Measurements from ENCODE around the gene EIF5A.

Gene EIF5A

DNA sequence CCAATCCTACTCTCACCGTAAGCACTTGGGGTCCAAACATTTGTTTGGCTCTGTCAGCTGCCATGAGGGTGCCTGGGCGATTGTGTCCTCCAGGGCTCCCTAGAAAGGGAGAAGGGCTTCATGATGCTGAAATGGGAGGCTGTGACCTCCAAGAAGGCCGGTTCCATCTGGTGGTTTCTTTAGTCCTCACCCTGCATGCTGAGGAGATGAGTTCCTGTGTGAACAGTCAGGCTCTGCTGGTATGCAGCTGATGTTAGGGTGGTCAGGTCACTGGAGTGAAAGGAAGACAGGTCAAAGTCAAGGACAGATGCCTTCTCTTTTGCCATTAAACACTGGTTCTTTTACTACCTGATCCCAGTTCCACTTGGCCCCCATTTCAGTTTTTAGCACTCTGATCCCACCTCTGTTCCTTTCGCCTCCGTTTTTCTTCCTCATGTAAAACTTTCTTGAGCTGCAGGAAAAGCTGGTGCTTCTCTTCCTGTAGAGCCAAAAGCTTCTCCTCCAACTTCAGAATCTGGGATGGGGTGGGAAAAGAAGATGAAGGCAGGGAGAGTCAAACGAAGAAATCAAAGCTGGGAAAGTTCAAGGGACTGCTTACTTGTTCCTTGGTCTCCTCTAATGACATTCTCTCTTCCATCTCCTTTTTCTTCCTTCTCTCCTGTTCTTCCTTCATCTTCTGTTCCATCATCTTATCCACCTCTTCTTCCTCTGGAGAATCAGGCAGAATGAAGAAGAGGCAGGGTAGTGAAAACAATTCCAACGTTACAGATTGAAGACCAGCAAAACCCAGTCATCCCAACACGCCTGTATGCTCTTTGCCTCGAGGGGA is 6.7 kb downstream of the EIF5A start:
- peak; percentile 22 for DNase-seq

DNA sequence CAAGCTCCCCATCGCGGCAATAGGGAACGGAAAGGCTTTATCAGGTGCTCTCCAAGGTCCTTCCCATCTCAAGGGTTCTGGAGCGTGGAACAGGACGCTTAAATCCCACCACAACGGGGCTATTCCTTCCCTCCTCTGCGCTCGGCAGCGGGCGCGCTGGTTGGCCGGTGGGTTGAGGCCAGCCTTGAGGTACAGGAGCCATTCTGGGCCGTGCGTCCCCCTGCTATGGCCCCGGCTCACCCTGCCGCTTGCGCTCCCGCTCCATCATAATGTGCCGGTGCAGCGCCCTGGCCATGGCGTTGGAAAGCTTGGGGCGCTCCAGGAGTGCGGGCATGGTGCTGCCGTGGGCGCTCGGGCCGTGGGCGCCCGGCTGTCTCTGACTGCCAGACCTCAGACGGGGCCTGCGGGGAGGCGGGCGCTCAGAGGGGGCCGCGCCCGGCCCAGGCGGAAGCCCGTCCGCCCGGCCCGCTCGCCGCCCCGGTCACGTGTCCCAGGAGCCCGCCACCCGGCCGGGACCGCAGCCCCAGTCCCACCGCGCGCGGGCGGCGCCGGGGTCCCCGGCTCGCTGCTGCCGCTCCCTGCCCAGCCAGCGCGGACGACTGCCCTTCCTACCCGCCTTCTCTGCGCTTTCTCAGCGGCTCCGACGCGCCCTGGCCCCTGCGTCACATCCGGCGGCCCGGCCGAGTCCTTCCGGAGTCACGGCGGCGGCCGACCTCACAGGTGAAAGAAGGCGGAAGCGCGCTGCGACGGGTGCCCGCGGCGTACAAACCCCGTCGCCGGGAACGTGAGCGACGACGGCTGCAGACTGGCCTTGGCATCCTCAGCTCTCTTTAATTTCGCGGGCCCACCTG is 7.5 kb downstream of the EIF5A start, which contains the start of gene GPS2:
Gene GPS2, minus strand, starts transcription at position 642 of the 851 bp plus-strand sequence. Its CDS starts 308 bp downstream, at position 334.
- peak; percentile 83 for DNase-seq

DNA sequence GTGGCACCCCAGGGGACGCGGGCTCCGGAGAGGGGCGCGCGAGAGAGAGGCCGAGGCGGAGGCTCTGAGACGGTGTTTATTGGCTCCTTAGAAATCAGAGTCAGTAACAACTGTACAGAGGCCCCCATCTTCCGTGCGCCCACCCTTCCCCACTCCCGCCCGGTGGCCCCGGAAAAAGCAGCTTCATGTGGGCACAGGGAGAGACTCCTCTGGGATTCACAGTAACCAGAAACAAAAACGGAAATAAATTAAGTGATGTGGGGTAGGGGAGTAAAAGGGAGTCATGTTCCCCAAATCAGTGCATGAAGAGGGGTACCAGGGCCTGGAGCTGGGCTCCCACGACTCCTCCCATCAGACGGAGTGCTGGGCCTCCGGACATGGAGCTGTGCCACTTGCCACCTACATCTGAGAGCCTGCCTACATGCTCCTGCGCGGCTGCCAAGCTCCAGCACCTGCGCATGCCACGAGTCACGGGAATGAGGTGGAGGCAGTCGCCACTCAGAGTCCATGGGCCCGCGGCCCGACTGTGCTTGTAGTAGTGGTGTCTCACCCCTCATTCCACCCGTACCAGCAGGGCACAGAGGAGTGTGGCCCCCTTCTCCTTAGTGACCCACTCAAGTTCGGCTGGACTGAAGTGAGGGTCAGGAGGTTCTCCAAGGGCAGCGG is 8.3 kb downstream of the EIF5A start:
- no peak for DNase-seq

DNA sequence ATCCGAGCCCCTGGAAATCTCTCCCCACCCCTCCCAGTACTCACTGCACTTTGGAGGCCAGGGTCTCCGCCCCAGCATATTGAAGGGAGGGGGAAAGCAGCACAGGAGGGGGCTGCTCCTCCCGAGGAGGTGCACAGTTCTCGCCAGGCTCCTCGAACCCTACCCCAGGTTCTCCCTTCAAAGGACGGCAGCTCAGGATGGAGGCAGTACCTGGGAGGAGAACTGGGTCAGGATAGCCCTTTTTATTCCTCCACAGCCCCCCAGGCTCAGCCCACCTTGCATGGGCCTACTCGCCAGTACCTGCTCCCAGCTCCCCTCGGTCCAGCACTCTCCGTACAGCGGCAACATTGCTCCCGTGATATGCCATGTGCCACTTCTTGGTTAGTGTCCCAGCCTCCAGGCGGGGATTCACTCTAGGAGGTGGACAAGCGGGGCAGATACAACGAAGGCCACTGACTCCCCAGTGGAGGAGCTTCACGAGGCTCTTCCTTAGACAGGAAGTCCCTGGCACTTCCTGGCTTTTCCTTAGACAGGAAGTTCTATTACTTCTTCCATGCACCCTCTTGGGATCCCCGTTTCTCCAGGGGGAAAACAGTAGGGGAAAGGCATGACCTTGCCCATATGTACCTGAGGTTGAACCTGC is 9.9 kb downstream of the EIF5A start:
- DNase-seq, result no peak

DNA sequence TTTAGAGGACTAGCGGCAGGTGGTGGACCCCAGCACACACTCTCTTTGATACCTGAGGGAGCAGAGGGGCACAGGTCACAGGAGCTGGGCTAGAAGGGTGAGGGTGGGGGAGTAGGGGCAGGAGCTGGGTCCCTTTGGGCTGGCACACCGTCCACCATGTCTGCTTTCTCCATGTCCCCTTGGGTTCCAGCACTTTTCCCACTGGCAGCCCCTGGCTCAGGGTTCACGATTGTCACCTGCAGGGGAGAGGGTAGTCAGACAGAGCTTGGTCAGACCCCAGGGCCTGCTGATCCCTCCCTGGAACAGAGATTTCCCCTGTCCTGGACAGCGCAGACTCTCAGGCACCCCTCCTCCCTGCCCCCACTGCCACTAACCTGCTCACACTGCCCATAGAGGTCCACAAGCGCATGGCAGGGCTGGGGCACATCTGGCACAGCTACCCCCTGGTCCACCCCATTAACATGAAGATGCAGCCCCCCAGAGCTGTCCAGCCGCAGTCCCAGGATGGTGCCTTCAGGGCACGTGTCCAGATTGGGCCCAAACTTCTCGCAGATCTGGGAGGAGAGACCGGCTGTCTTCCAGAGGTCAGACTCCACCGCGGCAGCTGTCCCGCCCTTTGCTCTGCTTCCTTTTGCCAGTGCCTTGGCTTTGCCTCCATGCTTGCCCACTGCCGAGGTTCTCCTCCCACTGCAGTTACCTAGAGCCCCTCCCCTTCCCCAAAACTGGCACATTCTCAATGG is 10.9 kb downstream of the EIF5A start:
- DNase-seq, result no peak

DNA sequence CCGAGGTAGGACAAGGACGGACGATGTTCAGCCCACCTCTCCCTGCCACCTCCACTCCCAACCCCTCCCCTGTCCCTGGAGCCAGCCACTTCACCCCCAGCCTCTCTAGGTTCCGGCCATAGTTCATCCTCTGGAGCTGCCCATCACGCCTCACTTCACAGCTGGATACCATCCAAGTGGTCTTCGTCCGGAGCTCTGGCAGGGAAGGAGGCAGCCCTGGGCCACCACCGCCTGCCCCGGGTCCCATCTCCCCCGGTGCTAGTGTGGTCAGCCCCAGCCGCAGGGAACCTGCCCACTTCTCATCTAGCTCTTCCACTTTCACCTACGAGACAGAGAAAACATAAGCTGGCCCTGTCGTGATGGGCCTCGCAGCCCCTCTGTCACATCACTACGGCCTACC is 14.0 kb downstream of the EIF5A start:
- no peak for DNase-seq

DNA sequence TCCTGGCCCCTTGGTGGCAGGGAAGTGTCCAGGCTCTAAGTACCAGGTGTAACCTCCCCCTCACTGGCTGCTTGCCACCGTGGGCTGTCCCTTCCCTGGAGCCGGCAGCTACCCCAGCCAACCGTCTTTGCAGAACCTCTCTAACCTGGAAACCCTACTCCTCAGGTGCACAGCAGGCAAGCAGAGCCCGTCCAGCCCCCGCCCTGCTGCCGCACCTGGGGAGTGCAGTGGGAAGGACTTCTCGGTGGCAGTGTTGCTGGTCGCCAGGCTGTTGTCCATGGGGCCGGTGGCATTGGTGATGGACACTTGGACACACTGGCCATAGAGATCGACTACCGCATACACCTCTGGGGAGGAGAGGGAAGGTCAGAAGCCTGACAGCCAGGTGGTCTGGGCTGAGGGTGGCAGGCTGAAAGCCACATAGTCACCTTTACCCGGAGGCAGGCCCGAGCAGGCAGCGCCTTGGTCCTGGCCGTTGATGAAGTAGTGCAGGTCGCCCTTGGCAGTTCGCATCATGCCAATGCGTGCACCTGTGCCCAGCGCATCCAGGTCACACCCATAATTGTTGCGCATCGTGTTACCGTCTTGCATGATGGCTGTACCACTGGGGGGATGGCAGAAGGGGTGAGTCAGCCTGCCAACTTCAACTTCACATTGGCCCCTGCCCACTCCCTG is 15.2 kb downstream of the EIF5A start:
- no peak for DNase-seq

DNA sequence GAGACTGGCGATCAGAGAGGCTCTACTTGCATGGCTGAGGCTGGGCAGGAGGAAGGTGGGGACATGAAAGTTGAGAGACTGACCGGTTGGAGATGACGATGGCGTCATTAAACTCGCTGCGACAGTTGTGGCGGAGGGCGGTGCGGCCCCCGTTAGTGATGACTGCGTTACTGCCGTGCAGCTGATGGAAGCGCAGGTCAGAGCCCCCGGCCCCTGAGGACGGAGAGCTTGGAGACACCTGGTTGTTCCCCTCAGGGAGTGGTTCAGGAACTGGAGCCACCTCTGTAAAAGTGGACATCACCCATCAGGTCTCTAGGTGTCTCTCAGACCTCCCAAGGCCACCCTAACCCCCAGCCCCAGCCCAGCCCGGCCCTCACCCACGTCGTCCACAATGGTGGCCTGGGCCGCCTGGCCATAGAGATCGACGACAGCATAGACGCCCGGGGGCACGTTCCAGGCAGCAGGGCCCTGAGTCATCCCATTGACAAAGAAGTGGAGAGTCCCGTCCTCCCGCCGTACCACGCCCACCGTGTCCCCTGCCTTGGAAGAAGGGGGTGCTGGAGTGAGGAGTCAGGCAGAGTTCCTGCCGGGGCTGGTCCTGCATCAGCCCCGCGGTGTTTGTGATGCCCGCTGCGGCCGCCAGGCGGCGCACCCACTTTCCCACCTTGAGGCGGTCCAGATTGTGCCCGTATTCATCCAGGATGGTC is 16.5 kb downstream of the EIF5A start:
- DNase-seq, result peak; percentile 1

DNA sequence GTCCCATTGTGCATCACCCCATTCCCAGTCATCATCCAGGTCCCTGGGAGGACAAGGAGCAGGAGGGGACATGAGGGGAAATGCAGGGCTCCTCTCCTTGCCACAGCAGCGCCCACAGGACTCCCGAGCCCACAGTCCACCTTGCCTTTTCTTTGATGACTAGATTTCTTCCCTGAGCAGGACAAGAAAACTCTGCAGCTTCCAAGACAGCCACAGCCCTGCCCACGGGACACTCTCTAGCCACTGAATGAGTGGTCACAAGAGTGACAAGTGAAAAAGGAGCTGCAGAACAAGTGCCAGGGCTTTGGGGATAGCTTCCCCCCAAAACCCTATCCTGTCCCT is 17.0 kb downstream of the EIF5A start:
- no peak for DNase-seq

DNA sequence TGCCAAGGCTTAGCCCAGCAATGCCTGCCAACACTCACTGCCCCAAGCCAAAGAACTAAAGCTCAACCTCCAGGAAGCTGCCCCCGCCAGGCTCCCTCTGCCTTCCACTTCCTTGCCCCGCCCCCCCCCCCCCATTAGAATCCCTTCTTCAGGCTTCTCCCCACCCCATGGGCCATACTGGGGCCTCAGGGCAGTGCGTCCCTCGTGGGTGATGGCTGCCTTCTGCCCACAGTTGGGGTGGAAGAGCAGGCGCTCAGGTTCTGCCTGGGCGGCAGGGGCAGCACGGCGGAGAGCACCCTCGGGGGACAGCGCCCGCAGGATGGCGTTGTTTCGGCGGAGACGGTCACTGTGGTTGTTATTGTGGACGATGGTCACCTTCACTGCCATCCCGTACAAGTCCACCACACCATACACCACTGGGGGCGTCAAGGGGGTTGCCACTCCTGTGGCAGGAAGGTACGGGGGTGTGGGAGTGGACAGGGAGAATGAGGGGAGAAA is 17.7 kb downstream of the EIF5A start:
- DNase-seq, result no peak

DNA sequence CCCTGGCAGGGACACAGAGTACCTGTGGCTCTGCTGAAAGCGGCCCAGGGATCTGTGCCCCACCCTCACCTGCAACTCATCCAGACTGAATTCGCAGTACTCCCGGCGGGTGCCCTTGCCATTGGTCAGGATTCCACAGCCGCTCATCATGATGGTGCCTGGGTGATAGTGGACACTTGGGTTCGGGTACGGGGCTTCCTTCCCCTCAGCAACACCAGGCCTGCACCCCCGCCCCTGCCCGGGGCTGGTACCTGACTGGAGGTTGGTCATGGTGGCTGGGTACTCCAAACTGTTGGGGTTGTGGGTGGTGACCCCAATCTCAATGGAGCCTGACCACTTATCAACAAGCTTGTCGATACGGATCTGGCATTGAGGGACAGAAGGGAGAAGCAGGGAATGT is 18.8 kb downstream of the EIF5A start:
- DNase-seq, result no peak

DNA sequence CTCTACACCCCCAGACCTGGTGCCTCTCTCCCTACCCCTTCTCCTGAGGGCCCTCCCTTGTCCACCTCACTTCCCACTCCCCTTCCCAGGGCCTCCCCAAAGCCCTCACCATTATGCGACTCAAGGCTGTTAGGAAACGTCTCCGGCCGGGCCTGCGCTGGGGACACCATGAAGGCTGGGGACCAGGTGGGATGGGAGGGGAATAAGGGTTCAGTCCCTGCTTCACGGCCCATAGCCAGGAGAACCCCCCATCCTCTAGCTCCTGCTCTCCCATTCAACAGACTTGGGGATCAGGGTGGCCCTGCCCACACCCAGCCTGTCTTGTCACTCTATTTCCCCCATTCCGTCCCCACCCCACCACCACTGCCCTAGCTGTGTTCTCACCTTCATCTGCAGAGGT is 19.6 kb downstream of the EIF5A start:
- no peak for DNase-seq

DNA sequence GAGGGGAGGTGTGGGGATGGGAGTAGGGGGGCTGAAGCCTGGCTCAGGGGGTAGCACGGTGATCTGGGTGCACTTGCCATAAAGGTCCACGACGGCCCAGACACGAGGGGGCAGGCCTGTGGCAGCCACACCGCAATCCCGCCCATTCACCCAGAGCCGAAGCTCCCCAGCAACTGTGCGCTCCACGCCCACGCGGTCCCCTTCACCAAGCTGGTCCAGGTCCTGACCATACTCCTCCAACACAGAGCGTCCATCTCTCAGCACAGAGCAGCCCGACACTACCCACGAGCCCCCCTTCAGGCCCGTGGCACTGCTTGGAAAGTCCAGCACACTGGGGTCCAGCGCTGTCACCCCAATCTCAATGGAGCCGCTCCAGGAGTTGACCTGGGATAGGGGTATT is 20.1 kb downstream of the EIF5A start:
- DNase-seq, result no peak

DNA sequence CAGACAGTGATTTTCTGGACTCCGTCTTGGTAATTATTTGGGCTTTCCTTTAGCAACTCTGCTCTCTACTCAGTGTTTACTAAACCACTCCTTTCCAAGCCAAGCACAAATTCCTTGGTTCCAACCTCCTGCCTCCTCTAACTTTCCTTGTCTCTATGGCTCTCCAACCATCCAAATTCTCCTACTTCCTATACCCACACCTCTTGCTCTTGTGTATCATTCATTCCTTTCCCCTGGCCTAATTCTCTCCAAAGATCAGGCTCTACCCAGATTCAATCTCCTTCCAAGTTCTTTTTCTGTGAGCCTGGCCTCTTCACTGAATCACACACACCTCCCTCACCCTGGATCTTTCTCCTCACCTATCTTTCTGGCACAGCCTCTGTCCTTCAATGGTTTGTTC is 20.6 kb downstream of the EIF5A start:
- DNase-seq, result no peak

DNA sequence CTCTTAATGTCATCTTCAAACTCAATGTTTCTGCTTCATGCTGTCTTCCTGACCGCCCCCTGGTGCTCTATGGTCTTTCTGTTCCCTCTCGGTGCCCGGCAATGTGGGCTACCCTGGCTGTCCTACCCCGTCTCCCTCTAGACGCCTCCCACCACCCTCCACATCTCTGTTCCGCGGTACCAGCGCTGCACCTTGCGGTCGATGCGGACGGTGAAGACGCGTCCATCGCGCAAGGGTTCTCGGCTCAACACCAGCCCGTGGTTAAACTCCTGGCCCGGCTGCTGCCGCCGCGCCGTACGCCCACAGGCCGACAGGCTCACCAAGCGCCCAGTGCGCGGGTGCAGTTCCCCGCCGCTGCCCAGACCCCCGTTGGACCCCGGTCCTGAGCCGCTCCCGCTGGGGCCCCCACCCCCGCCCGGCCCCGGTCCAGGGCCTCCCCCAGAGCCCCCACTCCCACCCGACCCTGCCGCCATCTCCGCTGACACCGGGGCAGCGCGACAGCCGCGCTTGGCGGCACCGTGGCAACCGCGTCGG is 21.5 kb downstream of the EIF5A start, which contains the start of gene NEURL4:
Gene NEURL4, minus strand, starts transcription at position 496 of the 534 bp plus-strand sequence. Its CDS starts 23 bp downstream, at position 473.
- DNase-seq, result no peak

DNA sequence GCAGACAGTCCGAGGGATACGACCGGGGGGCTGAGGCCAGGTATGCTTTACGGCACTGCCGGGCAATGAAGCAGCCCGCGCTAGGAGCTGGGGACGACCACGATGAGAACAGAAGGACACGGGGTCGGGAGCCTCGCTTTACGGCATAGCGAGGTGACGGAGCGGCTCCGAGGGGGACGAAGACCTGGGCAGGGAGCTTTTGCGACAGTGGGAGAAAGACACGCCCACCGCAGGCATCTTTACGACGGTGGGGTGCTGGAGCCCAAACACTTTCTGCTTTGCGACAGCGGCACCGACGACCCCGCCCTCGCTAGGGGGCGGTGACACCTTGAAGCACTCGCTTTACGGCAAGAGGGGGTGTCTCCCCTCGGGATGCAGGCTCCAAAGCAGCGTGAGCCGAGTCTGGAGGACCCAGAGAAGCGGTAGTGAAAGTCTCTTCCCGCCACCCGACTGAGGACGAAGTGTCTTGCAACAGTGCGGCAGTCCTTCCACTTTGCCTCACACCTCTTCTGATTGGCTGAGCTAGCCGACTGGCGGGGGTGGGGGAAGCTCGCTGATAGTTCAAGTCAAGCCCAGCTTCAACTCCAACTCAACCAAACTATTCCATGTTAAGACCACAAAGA is 22.1 kb downstream of the EIF5A start:
- DNase-seq, result peak; percentile 99

DNA sequence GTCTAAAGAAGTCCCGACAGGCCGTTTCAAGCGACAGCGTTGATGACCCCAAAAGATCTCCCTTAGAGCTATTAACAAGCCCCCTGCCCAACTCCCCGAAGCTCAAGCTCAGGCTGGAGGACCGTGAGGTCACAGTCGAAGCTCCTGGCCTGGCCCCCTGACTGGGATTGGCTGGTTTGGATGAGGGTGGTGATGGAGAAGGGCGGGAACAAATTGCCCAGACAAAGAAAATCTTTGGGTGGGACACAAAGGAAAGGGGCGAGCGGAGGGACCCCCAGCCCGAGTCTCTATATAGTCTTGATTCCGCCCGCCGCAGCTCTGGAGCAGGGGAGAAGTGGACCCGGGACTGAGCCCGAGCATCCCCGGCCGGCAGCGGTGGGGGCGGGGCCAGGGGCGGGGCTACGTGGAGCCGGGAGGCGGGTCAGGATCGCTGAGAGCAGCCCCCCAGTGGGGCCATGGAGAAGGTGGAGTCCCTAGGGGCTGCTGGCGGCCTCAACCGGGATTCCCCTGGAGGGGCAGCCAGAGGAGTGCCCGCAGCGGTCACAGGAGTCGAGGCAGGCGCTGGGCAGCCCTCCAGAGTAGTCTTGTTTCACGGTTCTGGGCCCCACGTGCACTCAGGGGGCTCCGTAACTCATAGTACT is 22.7 kb downstream of the EIF5A start:
- peak; percentile 85 for DNase-seq

DNA sequence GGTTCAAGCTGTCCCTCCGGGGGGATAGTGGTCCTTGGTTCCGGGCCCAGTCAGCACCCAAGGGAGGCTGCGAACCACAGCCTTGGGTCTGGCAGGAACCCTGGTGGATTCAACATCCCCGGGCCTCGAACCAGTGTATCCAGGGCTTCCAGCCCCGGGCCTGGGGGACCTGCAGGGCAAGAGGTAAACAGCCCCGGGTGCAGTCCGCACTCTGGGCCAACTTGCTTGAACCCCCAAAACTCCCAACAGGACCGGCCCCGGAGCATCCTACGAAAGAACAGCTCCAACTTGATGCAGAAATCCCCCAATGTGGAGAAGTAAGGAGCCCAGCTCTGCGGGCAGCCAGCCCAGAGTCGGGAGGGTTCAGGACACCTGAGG is 23.2 kb downstream of the EIF5A start:
- DNase-seq, result no peak

DNA sequence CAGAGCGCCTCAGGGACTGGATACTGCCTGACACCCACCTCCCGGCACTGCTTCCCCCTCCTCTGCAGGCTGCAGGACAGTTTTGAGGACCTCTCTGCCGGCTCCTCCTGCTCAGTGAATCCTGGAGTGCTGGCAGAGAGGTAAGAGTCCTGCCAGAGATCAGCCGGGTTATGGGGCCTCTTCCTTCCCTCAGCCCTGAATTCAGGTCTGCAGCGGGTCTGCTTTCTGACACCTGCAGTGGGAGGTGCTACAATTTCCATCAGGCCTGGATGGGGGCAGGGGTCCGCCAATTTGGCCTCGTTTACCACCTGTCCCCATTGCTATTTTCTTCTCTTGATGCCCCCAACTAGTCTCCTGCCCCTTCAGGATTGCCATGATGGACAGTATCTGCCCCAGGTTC is 24.7 kb downstream of the EIF5A start:
- no peak for DNase-seq

All from NCI-H2171 treated with DMSO at 0.1 percent for 48 hours (cell line).